HepG2 (cell line): ENCODE measurements around the gene SOCS7.

Source experiments
- ZBTB21 ChIP-seq: sonication (generic); formaldehyde crosslinking; IDR thresholded peaks from 2 replicates; pipeline ENCODE4 v1.4.0; 2020; ENCODE audit warnings: missing genetic modification reagents
- TF ChIP-seq, protein P1 (sequence below): sonication (generic); formaldehyde crosslinking; IDR thresholded peaks from 2 replicates; pipeline ENCODE4 v1.5.0; 2020; ENCODE audit warnings: mild to moderate bottlenecking, missing genetic modification reagents, moderate library complexity

- TF ChIP-seq, protein P1, sequence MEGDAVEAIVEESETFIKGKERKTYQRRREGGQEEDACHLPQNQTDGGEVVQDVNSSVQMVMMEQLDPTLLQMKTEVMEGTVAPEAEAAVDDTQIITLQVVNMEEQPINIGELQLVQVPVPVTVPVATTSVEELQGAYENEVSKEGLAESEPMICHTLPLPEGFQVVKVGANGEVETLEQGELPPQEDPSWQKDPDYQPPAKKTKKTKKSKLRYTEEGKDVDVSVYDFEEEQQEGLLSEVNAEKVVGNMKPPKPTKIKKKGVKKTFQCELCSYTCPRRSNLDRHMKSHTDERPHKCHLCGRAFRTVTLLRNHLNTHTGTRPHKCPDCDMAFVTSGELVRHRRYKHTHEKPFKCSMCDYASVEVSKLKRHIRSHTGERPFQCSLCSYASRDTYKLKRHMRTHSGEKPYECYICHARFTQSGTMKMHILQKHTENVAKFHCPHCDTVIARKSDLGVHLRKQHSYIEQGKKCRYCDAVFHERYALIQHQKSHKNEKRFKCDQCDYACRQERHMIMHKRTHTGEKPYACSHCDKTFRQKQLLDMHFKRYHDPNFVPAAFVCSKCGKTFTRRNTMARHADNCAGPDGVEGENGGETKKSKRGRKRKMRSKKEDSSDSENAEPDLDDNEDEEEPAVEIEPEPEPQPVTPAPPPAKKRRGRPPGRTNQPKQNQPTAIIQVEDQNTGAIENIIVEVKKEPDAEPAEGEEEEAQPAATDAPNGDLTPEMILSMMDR (CRISPR knock-in tag) = no peak
- no peak for TF ChIP-seq ZBTB21 (CRISPR knock-in tag)
Measured at GRCh38 chr17:38416840-38417209, 65.2 kb downstream of the SOCS7 start.
